Skeletal muscle satellite cell (primary cell): ENCODE data around the gene SPP2.

Experiments
- H3K27me3 ChIP-seq: 2 replicates; pipeline ENCODE4 v1.7.0; 2013; ENCODE audit warnings: low read length; ENCODE audit not compliant: control insufficient read depth, insufficient read depth
- H3K36me3 ChIP-seq: 2 replicates; pipeline ENCODE4 v1.7.0; 2013; ENCODE audit warnings: mild to moderate bottlenecking, control low read depth, low read length; ENCODE audit not compliant: insufficient read depth
- H3K4me1 ChIP-seq: 2 replicates; pipeline ENCODE4 v1.7.0; 2013; ENCODE audit warnings: low read length; ENCODE audit not compliant: control insufficient read depth, insufficient read depth
- H3K4me2 ChIP-seq: 2 replicates; pipeline ENCODE4 v1.7.0; 2013; ENCODE audit warnings: mild to moderate bottlenecking, low read length
- H3K4me3 ChIP-seq: 2 replicates; pipeline ENCODE4 v1.7.0; 2013; ENCODE audit warnings: low read length
- H3K9ac ChIP-seq: 2 replicates; pipeline ENCODE4 v1.7.0; 2013; ENCODE audit warnings: mild to moderate bottlenecking, low read depth, low read length, moderate library complexity
- H3K9me3 ChIP-seq: replicated peaks from 2 replicates; pipeline ENCODE4 v1.7.0; 2013; ENCODE audit warnings: mild to moderate bottlenecking, control low read depth, low read length

Gene SPP2

DNA sequence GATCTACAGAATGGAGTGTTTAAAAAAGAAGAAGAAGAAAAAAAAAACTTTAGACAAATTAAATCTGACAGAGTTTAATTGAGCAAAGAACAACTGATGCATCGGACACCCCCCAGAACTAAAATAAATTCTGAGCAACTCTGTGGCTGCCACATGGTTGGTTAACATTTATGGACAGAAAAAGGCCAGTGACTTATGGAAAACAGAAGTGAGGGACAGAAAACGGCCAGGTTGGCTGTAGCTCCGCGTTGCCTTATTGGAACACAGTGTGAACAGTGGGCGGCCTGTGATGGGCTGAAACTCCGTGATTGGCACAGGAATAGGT is 75.6 kb downstream of the SPP2 start:
- no peaks in the 10 kb centered on the region for H3K9me3 ChIP-seq
- H3K4me2 ChIP-seq, result no peak overlapping the region
- no peak overlapping the region for H3K4me3 ChIP-seq
- no peaks in the 10 kb centered on the region for H3K36me3 ChIP-seq
- no peaks in the 10 kb centered on the region for H3K4me1 ChIP-seq
- H3K27me3 ChIP-seq, result no peaks in the 10 kb centered on the region
- H3K9ac ChIP-seq, result no peak overlapping the region
